KMS-11 (cell line): ENCODE measurements around the gene EXOSC9.

Experiments used
- H2AFZ ChIP-seq: fragments of 200-600 bp; sonication (generic); 2 replicates; pipeline ENCODE4 v1.6.1; 2016; ENCODE audit warnings: antibody characterized with exemption, mixed run types, low read depth
- H3K27ac ChIP-seq: fragments of 200-600 bp; sonication (generic); 2 replicates; pipeline ENCODE4 v1.6.1; 2016; ENCODE audit warnings: mild to moderate bottlenecking, mixed run types
- H3K27me3 ChIP-seq: fragments of 200-600 bp; sonication (generic); 2 replicates; pipeline ENCODE4 v1.6.1; 2017; ENCODE audit warnings: mild to moderate bottlenecking, low read depth, mixed run types, moderate library complexity; ENCODE audit not compliant: insufficient read depth
- H3K36me3 ChIP-seq: fragments of 200-600 bp; sonication (generic); 2 replicates; pipeline ENCODE4 v1.6.1; 2017; ENCODE audit warnings: mild to moderate bottlenecking, mixed run types; ENCODE audit not compliant: insufficient read depth
- H3K4me1 ChIP-seq: fragments of 200-600 bp; sonication (generic); 2 replicates; pipeline ENCODE4 v1.6.1; 2016; ENCODE audit warnings: mild to moderate bottlenecking, low read depth, mixed run types; ENCODE audit not compliant: poor library complexity, severe bottlenecking
- H3K4me2 ChIP-seq: fragments of 200-600 bp; sonication (generic); 2 replicates; pipeline ENCODE4 v1.7.0; 2016; ENCODE audit warnings: mild to moderate bottlenecking, mixed run types
- H3K4me3 ChIP-seq: fragments of 200-600 bp; sonication (generic); IDR thresholded peaks from 2 replicates; pipeline ENCODE4 v1.6.1; 2017; ENCODE audit warnings: low read depth, low read length, mixed read lengths; ENCODE audit not compliant: insufficient read depth
- H3K79me2 ChIP-seq: fragments of 200-600 bp; sonication (generic); 2 replicates; pipeline ENCODE4 v1.6.1; 2016; ENCODE audit warnings: low read depth, mixed run types; ENCODE audit not compliant: insufficient read depth
- H3K9ac ChIP-seq: fragments of 200-600 bp; sonication (generic); 2 replicates; pipeline ENCODE4 v1.6.1; 2016; ENCODE audit warnings: mild to moderate bottlenecking, mixed run types
- H4K20me1 ChIP-seq: fragments of 200-600 bp; sonication (generic); 2 replicates; pipeline ENCODE4 v1.6.1; 2016; ENCODE audit warnings: mild to moderate bottlenecking, mixed run types; ENCODE audit not compliant: insufficient read depth
- TF ChIP-seq, protein P1 (sequence below): fragments of 200-600 bp; sonication (generic); conservative IDR thresholded peaks from 2 replicates; pipeline ENCODE4 v1.6.1; 2017; ENCODE audit warnings: low read depth, mild to moderate bottlenecking, antibody characterized with exemption, low read length, moderate library complexity, mixed read lengths

EXOSC9 gene

DNA sequence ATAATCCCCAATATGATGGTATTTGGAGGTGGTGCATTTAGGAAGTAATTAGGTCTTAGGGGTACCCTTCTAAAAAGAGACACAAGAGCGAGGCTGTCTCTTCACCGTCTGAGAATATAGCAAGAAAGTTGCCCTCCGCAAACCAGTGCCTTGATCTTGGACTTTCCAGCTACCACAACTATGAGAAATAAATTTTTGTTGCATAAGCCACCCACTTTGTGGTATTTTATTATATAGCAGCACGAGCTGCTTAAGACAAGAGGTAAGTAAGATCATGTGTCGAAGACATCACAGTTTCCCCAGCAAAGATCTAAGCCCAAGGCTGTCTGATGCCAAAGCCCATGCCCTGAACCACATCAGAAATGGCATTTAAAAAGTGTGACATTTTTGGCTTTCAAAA, 9.6 kb upstream of the EXOSC9 start:
- Histone ChIP-seq H3K36me3 (no peaks in the 10 kb centered on the region), H3K79me2 (no peaks in the 10 kb centered on the region), H3K4me1 (no peaks in the 10 kb centered on the region), H3K27ac (no peak overlapping the region), H3K4me3 (no peak overlapping the region), H3K27me3 (no peaks in the 10 kb centered on the region), H2AFZ (no peak overlapping the region), H3K9ac (no peak overlapping the region), H3K4me2 (no peak overlapping the region), H4K20me1 (no peaks in the 10 kb centered on the region)
- TF ChIP-seq, protein P1, sequence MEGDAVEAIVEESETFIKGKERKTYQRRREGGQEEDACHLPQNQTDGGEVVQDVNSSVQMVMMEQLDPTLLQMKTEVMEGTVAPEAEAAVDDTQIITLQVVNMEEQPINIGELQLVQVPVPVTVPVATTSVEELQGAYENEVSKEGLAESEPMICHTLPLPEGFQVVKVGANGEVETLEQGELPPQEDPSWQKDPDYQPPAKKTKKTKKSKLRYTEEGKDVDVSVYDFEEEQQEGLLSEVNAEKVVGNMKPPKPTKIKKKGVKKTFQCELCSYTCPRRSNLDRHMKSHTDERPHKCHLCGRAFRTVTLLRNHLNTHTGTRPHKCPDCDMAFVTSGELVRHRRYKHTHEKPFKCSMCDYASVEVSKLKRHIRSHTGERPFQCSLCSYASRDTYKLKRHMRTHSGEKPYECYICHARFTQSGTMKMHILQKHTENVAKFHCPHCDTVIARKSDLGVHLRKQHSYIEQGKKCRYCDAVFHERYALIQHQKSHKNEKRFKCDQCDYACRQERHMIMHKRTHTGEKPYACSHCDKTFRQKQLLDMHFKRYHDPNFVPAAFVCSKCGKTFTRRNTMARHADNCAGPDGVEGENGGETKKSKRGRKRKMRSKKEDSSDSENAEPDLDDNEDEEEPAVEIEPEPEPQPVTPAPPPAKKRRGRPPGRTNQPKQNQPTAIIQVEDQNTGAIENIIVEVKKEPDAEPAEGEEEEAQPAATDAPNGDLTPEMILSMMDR = no peak

DNA sequence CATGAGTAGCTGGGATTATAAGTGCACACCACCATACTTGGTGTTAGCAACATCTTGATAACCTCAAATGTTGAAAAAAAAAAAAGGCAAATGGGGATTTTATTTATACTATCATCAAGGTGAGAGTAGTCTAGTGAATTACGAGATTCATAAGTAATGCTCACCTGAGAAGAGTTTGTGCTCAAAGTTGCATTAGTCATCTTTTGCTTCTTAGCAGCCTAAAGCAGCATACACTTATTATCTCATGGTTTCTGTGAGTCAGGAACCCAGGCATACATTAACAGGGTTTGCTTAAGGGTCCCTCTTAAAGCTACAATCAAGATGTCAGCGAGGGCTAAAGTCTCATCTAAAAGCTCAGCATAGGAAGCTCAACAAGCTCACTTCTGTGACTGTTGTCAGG, 8.2 kb upstream of the EXOSC9 start:
- H3K4me3 ChIP-seq = no peak overlapping the region
- no peak overlapping the region for H3K9ac ChIP-seq
- no peaks in the 10 kb centered on the region for H3K36me3 ChIP-seq
- H2AFZ ChIP-seq = no peak overlapping the region
- no peak overlapping the region for H3K4me2 ChIP-seq
- no peaks in the 10 kb centered on the region for H3K27me3 ChIP-seq
- H3K27ac ChIP-seq = no peak overlapping the region
- H4K20me1 ChIP-seq = no peaks in the 10 kb centered on the region
- H3K4me1 ChIP-seq = no peaks in the 10 kb centered on the region
- H3K79me2 ChIP-seq = no peaks in the 10 kb centered on the region
- TF ChIP-seq, protein P1 = no peak

DNA sequence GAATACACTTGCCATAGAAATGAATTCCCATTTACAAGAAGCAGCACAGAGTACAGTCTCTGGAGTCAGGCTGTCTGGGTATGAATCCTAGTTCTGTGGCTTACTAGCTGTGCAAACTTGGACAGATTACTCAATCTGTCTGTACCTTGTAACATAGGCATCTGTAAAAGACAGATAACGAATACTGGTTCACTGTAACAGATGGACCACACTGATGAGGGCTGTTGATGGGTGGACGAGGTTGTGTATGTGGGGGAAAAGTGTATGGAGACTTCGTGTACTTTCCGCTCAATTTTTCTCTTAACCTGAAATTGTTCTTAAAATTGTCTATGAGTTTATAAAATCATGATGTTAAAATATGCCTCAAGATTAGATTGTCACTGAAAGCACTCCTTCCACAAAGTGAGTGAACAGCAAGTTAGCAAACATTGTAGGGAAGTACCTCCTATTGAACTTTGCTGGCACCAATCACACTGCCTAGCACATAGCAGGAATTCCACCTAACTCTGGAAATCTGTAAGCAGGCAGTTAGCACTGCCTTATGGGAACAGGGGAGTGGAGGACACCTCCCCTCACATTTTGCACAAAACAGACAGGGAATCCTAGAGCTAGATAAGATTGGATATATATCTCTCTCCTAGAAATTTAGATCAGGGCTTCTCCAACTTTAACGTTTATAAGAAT, 6.5 kb upstream of the EXOSC9 start:
- Histone ChIP-seq H3K36me3 (no peaks in the 10 kb centered on the region), H3K27me3 (no peaks in the 10 kb centered on the region), H2AFZ (no peak overlapping the region), H3K27ac (no peak overlapping the region), H4K20me1 (no peaks in the 10 kb centered on the region), H3K4me1 (peaks cover 12% of the 10 kb centered on the region), H3K4me3 (no peak overlapping the region), H3K9ac (no peak overlapping the region), H3K79me2 (no peaks in the 10 kb centered on the region), H3K4me2 (no peak overlapping the region)
- TF ChIP-seq, protein P1 = no peak

DNA sequence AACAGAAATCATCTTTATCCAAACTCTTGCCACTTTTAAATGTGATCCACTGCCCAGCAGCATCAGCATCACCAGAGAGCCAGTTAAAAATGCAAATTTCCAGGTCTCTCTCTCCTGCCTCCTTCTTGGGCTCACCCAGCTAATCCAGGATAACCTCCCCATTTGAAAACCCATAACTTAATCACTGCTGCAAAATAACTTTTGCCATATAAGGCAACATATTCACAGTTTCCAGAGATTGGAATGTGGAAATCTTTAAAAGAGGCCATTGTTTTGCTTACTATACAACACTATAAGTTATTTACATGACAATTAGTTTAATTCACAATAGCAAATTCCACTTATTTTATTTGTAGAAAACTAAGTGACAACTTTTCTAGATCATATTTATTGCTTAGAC, 4.8 kb upstream of the EXOSC9 start:
- Histone ChIP-seq H3K4me3 (no peak overlapping the region), H3K36me3 (no peaks in the 10 kb centered on the region), H3K9ac (no peak overlapping the region), H3K79me2 (peaks cover 1% of the 10 kb centered on the region; the same call in 1 of the 2 replicates), H3K4me2 (no peak overlapping the region), H3K4me1 (peaks cover 24% of the 10 kb centered on the region), H3K27me3 (no peaks in the 10 kb centered on the region), H2AFZ (no peak overlapping the region), H3K27ac (no peak overlapping the region), H4K20me1 (no peaks in the 10 kb centered on the region)
- TF ChIP-seq, protein P1 = no peak
